ENCODE results near the gene CCDC70. TPM values are rescaled to one million over a fixed set of nuclear protein-coding genes. Genes with fewer than 3 reads are reported as not detected.

The CCDC70 gene
- total and polyA plus RNA-seq, 8 donors: not detected

DNA sequence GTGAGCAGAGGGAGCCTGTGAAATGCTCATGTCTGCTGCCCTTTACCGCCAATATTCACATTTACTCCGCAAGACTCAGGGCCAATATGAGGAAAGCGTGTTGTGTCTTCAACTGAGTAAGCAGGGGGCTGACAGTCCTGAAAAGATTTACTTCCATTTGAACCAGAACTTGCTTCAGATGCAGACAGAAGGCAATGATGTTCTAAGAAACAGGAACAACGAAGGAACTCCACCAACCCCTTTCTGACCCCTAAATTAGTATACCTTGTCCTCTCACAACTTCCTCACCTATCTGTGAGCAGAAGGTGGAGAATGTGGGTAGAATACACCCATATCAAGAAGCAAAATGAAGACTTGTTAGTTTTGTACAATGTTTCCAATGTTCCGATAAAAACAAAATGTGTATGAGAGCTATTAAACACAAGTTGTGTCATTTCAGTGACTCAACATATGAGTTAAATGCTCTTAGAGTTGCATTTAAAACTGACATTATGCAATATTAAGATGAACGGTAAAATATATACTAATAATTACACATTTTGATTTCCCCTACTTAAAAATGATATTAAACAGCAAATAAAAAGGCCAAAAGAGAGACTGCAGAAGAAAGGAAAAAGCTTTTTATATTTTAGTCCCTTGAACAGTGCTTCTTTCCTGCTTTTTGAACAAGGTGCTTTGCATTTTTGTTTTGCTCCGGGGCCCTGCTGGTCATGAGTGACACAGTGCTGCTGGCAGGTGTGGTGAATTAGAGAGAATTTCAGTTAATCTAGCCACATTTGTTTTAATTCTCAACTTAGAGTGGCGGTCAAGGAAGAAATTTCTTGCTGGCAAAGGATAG, 32.8 kb upstream of the CCDC70 start:
- Histone ChIP-seq H3K4me3 (no peak overlapping the region), H3K27ac (peak overlapping the region in 2 of 5 donors; percentile 20 to 43), H3K9me3 (no peaks in the 10 kb centered on the region), H3K36me3 (no peaks in the 10 kb centered on the region), H3K4me1 (peaks cover 0 to 44% (median 13%) of the 10 kb centered on the region in 4 donors), H3K27me3 (no peaks in the 10 kb centered on the region)
- TF ChIP-seq EP300 (IDR thresholded peaks at IDR 0.05): no peak
- no peak for TF ChIP-seq POLR2AphosphoS5 (IDR thresholded peaks at IDR 0.05)
- no peak for TF ChIP-seq POLR2A (IDR thresholded peaks at IDR 0.05)
- TF ChIP-seq, protein P1, sequence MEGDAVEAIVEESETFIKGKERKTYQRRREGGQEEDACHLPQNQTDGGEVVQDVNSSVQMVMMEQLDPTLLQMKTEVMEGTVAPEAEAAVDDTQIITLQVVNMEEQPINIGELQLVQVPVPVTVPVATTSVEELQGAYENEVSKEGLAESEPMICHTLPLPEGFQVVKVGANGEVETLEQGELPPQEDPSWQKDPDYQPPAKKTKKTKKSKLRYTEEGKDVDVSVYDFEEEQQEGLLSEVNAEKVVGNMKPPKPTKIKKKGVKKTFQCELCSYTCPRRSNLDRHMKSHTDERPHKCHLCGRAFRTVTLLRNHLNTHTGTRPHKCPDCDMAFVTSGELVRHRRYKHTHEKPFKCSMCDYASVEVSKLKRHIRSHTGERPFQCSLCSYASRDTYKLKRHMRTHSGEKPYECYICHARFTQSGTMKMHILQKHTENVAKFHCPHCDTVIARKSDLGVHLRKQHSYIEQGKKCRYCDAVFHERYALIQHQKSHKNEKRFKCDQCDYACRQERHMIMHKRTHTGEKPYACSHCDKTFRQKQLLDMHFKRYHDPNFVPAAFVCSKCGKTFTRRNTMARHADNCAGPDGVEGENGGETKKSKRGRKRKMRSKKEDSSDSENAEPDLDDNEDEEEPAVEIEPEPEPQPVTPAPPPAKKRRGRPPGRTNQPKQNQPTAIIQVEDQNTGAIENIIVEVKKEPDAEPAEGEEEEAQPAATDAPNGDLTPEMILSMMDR (IDR thresholded peaks at IDR 0.05): no peak
- no peak for DNase-seq
- intact Hi-C loops (cut with DNase I; ENCODE audit: low total_unique reads): no loop called here
- WGBS, 5 donors: 88 to 93% (median 91%) methylated on average over 8 of the region's 8 CpGs

DNA sequence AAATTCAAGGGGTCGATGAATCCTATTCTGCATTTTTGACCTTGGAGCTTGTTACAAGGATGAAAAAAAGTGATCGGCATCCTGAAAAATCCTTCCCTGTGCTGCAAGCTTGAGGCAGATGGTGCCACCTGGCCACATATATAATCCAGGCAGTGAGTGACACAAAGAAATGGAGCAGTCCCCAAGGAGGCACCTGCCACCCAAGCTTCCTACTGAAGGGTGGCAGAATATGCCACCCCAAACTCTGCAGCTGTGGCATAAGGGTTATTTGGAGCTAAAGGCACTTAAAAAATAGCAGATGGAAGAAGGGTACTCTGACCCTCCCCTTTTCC, 32.2 kb upstream of the CCDC70 start:
- no peaks in the 10 kb centered on the region for H3K36me3 ChIP-seq
- WGBS, 5 donors: 87 to 98% (median 90%) methylated on average over 2 of the region's 2 CpGs
- no peak overlapping the region for H3K4me3 ChIP-seq
- TF ChIP-seq POLR2AphosphoS5 (IDR thresholded peaks at IDR 0.05) (no peak), POLR2A (IDR thresholded peaks at IDR 0.05) (no peak), EP300 (IDR thresholded peaks at IDR 0.05) (no peak)
- TF ChIP-seq, protein P1 (IDR thresholded peaks at IDR 0.05): no peak
- H3K9me3 ChIP-seq: no peaks in the 10 kb centered on the region
- no peak overlapping the region for H3K27ac ChIP-seq
- H3K27me3 ChIP-seq: no peaks in the 10 kb centered on the region
- intact Hi-C loops (cut with DNase I; ENCODE audit: low total_unique reads): no loop called here
- DNase-seq: no peak
- peaks cover 0 to 42% (median 13%) of the 10 kb centered on the region in 4 donors for H3K4me1 ChIP-seq

DNA sequence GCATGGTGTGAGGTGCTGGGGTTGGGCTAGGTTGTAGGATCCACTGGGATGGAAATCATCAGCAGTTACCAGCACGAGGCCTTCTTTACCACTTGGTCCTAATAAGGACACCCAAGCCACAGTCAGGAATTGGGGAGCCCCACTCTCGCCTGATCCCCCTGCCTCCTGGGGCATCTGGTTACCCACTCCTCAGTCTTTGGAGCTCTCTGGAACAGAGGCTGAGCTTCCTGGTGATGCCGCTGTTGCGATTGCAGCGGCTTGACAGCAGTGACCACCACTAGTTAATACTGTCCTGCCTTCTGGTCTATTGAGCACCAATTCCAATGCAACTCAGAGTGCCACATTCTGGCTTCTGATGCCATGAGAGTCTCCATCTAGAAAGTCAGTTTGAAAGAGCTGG, 30.2 kb upstream of the CCDC70 start:
- 90 to 97% (median 92%) methylated on average over 4 to 5 of the region's 5 CpGs for WGBS, 5 donors
- Histone ChIP-seq H3K27me3 (no peaks in the 10 kb centered on the region), H3K4me1 (peaks cover 0 to 22% (median 3%) of the 10 kb centered on the region in 4 donors), H3K36me3 (no peaks in the 10 kb centered on the region), H3K4me3 (no peak overlapping the region), H3K9me3 (no peaks in the 10 kb centered on the region), H3K27ac (no peak overlapping the region)
- no peak for DNase-seq
- TF ChIP-seq POLR2A (IDR thresholded peaks at IDR 0.05): no peak
- TF ChIP-seq, protein P1 (IDR thresholded peaks at IDR 0.05): no peak
- TF ChIP-seq POLR2AphosphoS5 (IDR thresholded peaks at IDR 0.05): no peak
- TF ChIP-seq EP300 (IDR thresholded peaks at IDR 0.05): no peak
- intact Hi-C loops (cut with DNase I; ENCODE audit: low total_unique reads): no loop called here

GRCh38 chr13:51832471-51833152, 29.2 kb upstream of the CCDC70 start:
- Histone ChIP-seq H3K4me3 (no peak overlapping the region), H3K36me3 (no peaks in the 10 kb centered on the region), H3K27ac (no peak overlapping the region), H3K9me3 (no peaks in the 10 kb centered on the region), H3K4me1 (peaks cover 0 to 11% (median 0%) of the 10 kb centered on the region in 4 donors), H3K27me3 (no peaks in the 10 kb centered on the region)
- intact Hi-C loops (cut with DNase I; ENCODE audit: low total_unique reads): no loop called here
- 71 to 75% (median 72%) methylated on average over 6 of the region's 6 CpGs for WGBS, 5 donors
- no peak for TF ChIP-seq EP300 (IDR thresholded peaks at IDR 0.05)
- TF ChIP-seq, protein P1 (IDR thresholded peaks at IDR 0.05): peak in 3 of 7 experiments; percentile 19 to 33 (median 29)
- peak in 1 of 2 donors; percentile 59 for DNase-seq
